Kidney capillary endothelial cell (primary cell): ENCODE results near the gene KLRC1.
"Not testable (repeated sequence)": the region's sequence is repeated elsewhere in the genome, so short reads cannot be mapped to it uniquely, and the experiment has no call there.

Experiments used
- DNase-seq: peaks from one replicate; pipeline ENCODE4 v3.0.0-alpha.2; 2018; ENCODE audit warnings: low spot score

Gene KLRC1

GRCh38 chr12:10420334-10420733 is 32.8 kb downstream of the KLRC1 start, which contains the start of gene KLRC3:
KLRC3 (minus strand) TSS chr12:10420595; CDS start chr12:10420550, 45 bp downstream.
- not testable (repeated sequence) for DNase-seq

GRCh38 chr12:10409392-10409791 is 43.8 kb downstream of the KLRC1 start, which contains the start of gene KLRC4:
KLRC4 (minus strand) TSS chr12:10409757; CDS start chr12:10409575, 182 bp downstream.
- DNase-seq: no peak

GRCh38 chr12:10408842-10409241 is 44.3 kb downstream of the KLRC1 start:
- DNase-seq: no peak

- DNase-seq: no peak
Measured at GRCh38 chr12:10406725-10407124, 46.5 kb downstream of the KLRC1 start.

- DNase-seq: no peak
Measured at GRCh38 chr12:10405294-10405693, 47.9 kb downstream of the KLRC1 start.

- no peak for DNase-seq
Measured at GRCh38 chr12:10404798-10405197, 48.4 kb downstream of the KLRC1 start.

- DNase-seq: no peak
Measured at GRCh38 chr12:10400829-10401228, 52.3 kb downstream of the KLRC1 start.

GRCh38 chr12:10398168-10398567 is 55.0 kb downstream of the KLRC1 start:
- no peak for DNase-seq

GRCh38 chr12:10397296-10397695 is 55.9 kb downstream of the KLRC1 start:
- no peak for DNase-seq

- not testable (repeated sequence) for DNase-seq
Measured at GRCh38 chr12:10396176-10396575, 57.0 kb downstream of the KLRC1 start.
